ENCODE data around the gene ZNF485.

DNA sequence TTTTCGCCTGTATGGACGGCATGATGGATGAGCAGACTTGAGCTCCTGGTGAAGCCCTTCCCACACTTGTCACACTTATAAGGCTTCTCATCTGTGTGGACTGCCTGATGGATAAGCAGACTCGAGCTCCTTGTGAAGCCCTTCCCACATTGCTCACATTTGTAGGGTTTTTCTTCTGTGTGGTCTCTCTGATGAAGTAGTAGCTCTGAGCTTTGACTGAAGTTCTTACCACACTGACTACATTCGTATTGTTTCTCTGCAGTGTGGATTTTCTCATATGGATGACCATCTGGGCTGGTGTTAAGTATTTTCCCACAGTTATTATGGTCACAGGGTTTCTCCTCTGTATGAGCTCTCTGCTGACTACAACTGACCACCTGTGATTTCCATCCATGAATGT, 49.0 kb upstream of the ZNF485 start:
- TF ChIP-seq POLR2A (IDR thresholded peaks at IDR 0.05; ENCODE audit: extremely low read depth, insufficient read length) = no peak
- TF ChIP-seq, protein P1, sequence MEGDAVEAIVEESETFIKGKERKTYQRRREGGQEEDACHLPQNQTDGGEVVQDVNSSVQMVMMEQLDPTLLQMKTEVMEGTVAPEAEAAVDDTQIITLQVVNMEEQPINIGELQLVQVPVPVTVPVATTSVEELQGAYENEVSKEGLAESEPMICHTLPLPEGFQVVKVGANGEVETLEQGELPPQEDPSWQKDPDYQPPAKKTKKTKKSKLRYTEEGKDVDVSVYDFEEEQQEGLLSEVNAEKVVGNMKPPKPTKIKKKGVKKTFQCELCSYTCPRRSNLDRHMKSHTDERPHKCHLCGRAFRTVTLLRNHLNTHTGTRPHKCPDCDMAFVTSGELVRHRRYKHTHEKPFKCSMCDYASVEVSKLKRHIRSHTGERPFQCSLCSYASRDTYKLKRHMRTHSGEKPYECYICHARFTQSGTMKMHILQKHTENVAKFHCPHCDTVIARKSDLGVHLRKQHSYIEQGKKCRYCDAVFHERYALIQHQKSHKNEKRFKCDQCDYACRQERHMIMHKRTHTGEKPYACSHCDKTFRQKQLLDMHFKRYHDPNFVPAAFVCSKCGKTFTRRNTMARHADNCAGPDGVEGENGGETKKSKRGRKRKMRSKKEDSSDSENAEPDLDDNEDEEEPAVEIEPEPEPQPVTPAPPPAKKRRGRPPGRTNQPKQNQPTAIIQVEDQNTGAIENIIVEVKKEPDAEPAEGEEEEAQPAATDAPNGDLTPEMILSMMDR (IDR thresholded peaks at IDR 0.05; ENCODE audit: low read depth, low read length) = no peak
- no peak for TF ChIP-seq MYC (IDR thresholded peaks at IDR 0.05; ENCODE audit: low read depth, low read length)
- TF ChIP-seq, protein P2, sequence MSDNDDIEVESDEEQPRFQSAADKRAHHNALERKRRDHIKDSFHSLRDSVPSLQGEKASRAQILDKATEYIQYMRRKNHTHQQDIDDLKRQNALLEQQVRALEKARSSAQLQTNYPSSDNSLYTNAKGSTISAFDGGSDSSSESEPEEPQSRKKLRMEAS (IDR thresholded peaks at IDR 0.05; ENCODE audit: low read depth, low read length) = no peak

All from NB4 (cell line).